Omental fat pad (tissue), 4 donors: ENCODE measurements around the gene NAP1L3. TPM values are rescaled to one million over a fixed set of nuclear protein-coding genes. Genes with fewer than 3 reads are reported as not detected.

Experiments
- ATAC-seq: fragments of 150-250 bp; one replicate; pipeline ENCODE4 v1.9.1; 2016; ENCODE audit warnings: mild to moderate bottlenecking, moderate library complexity; ENCODE audit not compliant: low FRiP score
- DNase-seq: peaks from one replicate; pipeline ENCODE4 v3.0.0-alpha.2; 2019; ENCODE audit warnings: low spot score
- total RNA-seq, 4 donors: library from RNA; depleted of rRNA; stranded (reverse); fragments of >200 nt; gene quantifications; one replicate each; pipeline ENCODE4 v1.1.0, GENCODE V29; 2016
- TF ChIP-seq, protein P1 (sequence below), 3 donors: fragments of 450-650 bp; IDR thresholded peaks; one replicate each; pipeline ENCODE4 v1.5.1; 2016 to 2017; ENCODE audit warnings: antibody characterized with exemption in 3 of 3, mild to moderate bottlenecking in 3 of 3, moderate library complexity in 2 of 3

The NAP1L3 gene, protein sequence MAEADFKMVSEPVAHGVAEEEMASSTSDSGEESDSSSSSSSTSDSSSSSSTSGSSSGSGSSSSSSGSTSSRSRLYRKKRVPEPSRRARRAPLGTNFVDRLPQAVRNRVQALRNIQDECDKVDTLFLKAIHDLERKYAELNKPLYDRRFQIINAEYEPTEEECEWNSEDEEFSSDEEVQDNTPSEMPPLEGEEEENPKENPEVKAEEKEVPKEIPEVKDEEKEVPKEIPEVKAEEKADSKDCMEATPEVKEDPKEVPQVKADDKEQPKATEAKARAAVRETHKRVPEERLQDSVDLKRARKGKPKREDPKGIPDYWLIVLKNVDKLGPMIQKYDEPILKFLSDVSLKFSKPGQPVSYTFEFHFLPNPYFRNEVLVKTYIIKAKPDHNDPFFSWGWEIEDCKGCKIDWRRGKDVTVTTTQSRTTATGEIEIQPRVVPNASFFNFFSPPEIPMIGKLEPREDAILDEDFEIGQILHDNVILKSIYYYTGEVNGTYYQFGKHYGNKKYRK
- 1 to 10 TPM in 1 of 4 donors, under 1 TPM in 2, not detected in 1; 0.60 to 1.1 (median 0.84) TPM for total RNA-seq

DNA sequence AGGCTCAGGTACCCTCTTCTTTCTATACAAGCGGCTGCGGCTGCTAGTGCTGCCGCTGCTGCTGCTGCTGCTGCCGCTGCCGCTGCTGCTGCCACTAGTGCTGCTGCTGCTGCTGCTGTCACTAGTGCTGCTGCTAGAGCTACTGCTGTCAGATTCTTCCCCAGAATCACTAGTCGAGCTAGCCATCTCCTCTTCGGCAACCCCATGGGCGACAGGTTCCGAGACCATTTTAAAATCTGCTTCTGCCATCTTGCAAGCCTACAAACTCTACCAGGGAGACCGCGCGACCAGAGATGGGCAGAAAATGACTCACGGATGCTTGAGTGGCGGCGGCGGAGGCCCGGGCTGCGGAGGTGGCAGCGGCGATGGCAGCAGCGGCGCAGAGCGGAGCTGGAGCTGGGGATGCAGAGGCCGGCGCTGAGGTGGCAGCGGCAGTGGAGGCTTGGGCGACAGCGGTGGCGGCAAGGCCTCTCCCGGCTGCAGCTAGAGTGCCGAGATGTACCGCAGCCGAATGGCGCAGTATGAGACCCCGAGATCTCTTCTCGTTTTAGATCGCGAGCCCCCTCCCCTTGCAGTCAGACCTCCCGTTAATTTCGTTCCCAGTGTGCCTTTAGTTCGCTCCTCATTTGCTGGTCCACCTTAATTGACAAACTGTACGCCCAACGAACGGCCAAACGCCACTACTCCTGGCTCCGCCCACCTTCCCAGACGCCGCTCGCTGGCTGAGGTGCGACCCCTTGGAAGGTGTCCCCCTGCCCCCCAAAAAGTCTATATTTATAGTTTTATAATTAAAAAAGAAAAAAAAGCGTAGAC is at the start of gene NAP1L3:
NAP1L3 (minus strand) TSS at position 523 of the 813 bp plus-strand sequence; CDS start at position 249, 274 bp downstream.
- ATAC-seq (peak; percentile 94), DNase-seq (no peak)
- TF ChIP-seq, protein P1, sequence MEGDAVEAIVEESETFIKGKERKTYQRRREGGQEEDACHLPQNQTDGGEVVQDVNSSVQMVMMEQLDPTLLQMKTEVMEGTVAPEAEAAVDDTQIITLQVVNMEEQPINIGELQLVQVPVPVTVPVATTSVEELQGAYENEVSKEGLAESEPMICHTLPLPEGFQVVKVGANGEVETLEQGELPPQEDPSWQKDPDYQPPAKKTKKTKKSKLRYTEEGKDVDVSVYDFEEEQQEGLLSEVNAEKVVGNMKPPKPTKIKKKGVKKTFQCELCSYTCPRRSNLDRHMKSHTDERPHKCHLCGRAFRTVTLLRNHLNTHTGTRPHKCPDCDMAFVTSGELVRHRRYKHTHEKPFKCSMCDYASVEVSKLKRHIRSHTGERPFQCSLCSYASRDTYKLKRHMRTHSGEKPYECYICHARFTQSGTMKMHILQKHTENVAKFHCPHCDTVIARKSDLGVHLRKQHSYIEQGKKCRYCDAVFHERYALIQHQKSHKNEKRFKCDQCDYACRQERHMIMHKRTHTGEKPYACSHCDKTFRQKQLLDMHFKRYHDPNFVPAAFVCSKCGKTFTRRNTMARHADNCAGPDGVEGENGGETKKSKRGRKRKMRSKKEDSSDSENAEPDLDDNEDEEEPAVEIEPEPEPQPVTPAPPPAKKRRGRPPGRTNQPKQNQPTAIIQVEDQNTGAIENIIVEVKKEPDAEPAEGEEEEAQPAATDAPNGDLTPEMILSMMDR (IDR thresholded peaks at IDR 0.05): no peak

DNA sequence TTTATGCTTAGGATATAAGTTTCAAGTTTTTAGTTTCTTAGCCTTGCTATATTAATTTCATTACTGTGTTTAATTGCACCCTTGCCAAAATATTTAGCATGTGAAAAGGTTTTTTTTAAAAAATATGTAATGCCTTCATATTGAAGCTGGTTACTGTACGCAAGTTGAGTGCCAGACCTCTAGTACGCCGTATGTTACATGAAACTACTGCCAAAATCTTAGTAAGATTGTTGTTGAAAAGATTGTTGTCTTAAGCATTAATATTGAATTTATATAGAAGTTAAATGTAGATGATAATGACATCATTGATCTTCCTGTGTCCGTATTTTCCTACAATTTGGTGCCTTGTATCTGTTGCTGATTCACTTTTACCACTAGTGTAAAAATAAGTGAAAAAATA is 37.7 kb upstream of the NAP1L3 start:
- no peak for ATAC-seq
- TF ChIP-seq, protein P1 (IDR thresholded peaks at IDR 0.05): no peak

DNA sequence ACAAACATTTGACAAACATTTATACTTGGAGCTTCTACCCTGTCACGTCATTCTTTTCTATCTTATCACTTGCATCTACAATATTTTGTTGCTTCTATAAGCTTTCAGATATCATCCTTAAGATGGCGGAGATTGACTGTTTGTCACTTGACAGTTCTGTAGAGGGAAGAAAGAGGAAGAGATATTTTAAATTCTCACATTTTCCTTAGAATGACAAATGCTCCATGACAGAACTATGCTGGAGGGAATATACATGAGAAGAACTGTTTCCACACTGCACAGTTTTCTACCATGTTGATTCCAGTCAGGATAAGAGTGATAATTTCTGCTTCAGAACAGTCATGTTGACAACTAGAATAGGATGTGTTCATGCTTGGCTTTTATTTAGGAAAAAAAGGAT is 30.3 kb upstream of the NAP1L3 start:
- TF ChIP-seq, protein P1 (IDR thresholded peaks at IDR 0.05): no peak
- ATAC-seq: no peak
- DNase-seq: no peak

More for the DNA sequence above, 37.7 kb upstream of the NAP1L3 start:
- DNase-seq: no peak

DNA sequence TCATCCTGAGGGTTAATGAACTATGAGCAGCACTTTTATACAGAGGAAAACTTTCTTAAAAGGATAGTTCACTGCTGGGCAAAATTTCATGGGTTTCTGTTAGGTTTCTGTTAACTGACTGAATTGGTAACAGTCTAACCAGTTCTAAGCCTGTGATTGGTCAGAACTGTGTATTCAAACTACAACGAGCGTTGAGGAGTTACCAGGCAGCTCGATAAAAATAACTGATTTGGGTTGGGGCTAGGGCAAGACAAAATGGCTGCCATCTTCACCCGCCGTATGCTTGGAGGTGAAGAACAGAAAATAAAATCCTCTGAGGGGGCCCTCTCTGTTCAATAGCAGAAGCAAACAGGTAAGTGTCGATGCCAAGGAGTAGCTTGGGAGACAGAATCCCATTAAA is 22.6 kb upstream of the NAP1L3 start:
- DNase-seq (no peak), ATAC-seq (no peak)
- TF ChIP-seq, protein P1 (IDR thresholded peaks at IDR 0.05): no peak

DNA sequence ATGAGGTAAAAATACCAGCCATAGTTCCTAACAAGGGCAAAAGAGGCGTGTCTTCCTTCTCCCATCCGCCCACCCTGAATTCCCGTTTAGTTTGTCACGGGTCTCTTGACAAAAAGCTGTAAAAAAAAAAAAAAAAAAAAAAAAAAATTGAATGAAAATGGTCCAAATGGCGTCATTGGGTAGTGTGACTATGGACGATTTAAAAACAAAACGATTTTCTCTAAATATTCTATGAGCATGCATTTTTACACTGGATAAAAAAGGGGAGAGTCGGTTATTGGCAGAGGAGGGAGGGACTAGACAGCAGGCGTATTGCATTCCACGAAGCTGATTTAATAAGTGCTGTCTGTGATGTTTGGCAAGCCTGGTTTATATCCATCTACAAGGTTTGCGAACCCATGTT is 492 bp upstream of the NAP1L3 start, which contains the start of gene FAM133A:
FAM133A (plus strand) TSS at position 338 of the 403 bp plus-strand sequence. CDS start 35,214 bp downstream, outside the sequence.
- TF ChIP-seq, protein P1 (IDR thresholded peaks at IDR 0.05): no peak
- ATAC-seq: peak; percentile 44

DNA sequence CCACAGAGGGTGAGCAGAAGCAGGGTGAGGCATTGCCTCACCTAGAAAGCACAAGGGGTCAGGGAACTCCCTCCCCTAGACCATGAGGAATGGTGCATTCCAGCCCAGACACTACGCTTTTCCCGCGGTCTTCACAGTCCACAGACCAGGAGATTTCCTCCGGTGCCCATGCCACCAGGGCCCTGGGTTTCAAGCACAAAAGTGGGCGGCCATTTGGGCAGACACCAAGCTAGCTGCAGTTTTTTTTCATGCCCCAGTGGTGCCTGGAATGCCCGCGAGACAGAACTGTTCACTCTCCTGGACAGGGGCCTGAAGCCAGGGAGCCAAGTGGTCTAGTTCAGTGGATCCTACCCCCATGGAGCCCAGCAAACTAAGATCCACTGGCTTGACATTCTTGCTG is 12.8 kb downstream of the NAP1L3 start:
- DNase-seq: no peak
- ATAC-seq: no peak
- TF ChIP-seq, protein P1 (IDR thresholded peaks at IDR 0.05): no peak

More for the DNA sequence above, 492 bp upstream of the NAP1L3 start, which contains the start of gene FAM133A:
- no peak for DNase-seq
